GM18526 (cell line): ENCODE measurements around the gene PRR9.

Experiments
- POLR2A ChIP-seq: IDR thresholded peaks from 3 replicates; pipeline ENCODE4 v1.6.1; 2011; ENCODE audit not compliant: insufficient read length; ENCODE audit errors: extremely low read depth

The PRR9 gene

GRCh38 chr1:153220606-153221303, 3.4 kb downstream of the PRR9 start:
- no peak for TF ChIP-seq POLR2A

GRCh38 chr1:153227810-153228209, 10.4 kb downstream of the PRR9 start:
- no peak for TF ChIP-seq POLR2A

- TF ChIP-seq POLR2A, result no peak
These were observed 11.1 kb downstream of the PRR9 start for GRCh38 chr1:153228491-153228890.

GRCh38 chr1:153231363-153231762, 14.0 kb downstream of the PRR9 start:
- no peak for TF ChIP-seq POLR2A

- TF ChIP-seq POLR2A, result no peak
These were observed 14.4 kb downstream of the PRR9 start for GRCh38 chr1:153231785-153232184.

- no peak for TF ChIP-seq POLR2A
These were observed 15.2 kb downstream of the PRR9 start for GRCh38 chr1:153232553-153232952.

- no peak for TF ChIP-seq POLR2A
These were observed 16.1 kb downstream of the PRR9 start for GRCh38 chr1:153233448-153233847.

GRCh38 chr1:153238527-153238926, 21.1 kb downstream of the PRR9 start:
- no peak for TF ChIP-seq POLR2A

GRCh38 chr1:153242160-153242559, 24.8 kb downstream of the PRR9 start:
- TF ChIP-seq POLR2A, result no peak

- TF ChIP-seq POLR2A, result no peak
These were observed 28.1 kb downstream of the PRR9 start for GRCh38 chr1:153245466-153245865.

- TF ChIP-seq POLR2A, result no peak
These were observed 28.6 kb downstream of the PRR9 start for GRCh38 chr1:153246018-153246417.

- no peak for TF ChIP-seq POLR2A
These were observed 29.4 kb downstream of the PRR9 start for GRCh38 chr1:153246825-153247224.

- no peak for TF ChIP-seq POLR2A
These were observed 30.9 kb downstream of the PRR9 start for GRCh38 chr1:153248176-153248879.

GRCh38 chr1:153250166-153250565, 32.8 kb downstream of the PRR9 start:
- TF ChIP-seq POLR2A, result no peak

GRCh38 chr1:153251087-153251486, 33.7 kb downstream of the PRR9 start:
- no peak for TF ChIP-seq POLR2A

- no peak for TF ChIP-seq POLR2A
These were observed 34.2 kb downstream of the PRR9 start for GRCh38 chr1:153251562-153251961.

GRCh38 chr1:153251988-153252387, 34.6 kb downstream of the PRR9 start:
- no peak for TF ChIP-seq POLR2A

GRCh38 chr1:153253076-153253475, 35.7 kb downstream of the PRR9 start:
- no peak for TF ChIP-seq POLR2A

GRCh38 chr1:153253693-153254092, 36.3 kb downstream of the PRR9 start:
- no peak for TF ChIP-seq POLR2A
